ENCODE data around the gene XPC. TPM values are rescaled to one million over a fixed set of nuclear protein-coding genes. Genes with fewer than 3 reads are reported as not detected.

Gene XPC
- total and polyA plus RNA-seq, 2 of the 8 experiments (the other 6 are each of a cell fraction or from before 2014, with no cell fraction given): 8.8 to 27.3 TPM

DNA sequence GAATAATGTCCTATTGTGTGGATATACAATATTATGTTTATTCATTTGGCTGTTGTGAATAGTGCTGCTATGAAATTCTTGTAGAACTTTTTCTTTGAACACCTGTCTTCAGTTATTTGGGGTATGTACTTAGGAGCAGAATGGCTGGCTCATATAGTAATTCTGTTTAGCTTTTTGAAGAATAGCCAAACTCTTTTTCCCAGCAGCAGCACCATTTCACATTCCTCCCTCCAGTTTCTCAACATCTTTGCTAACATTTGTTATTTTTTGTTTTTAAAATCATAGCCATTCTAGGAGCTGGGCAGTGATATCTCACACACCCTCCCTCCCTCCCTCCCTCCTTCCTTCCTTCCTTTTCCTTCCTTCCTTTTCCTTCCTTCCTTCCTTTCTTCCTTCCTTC is 40.0 kb upstream of the XPC start:
- H3K56ac ChIP-seq (replicated peaks; ENCODE audit: insufficient read length, low read depth, low read length): no peak overlapping the region

More for the DNA sequence above, 40.0 kb upstream of the XPC start:
- Histone ChIP-seq H3K18ac (ENCODE audit: extremely low read depth, low read length) (no peak overlapping the region), H3K79me2 (ENCODE audit: control insufficient read depth in 1 of 2, insufficient read depth in 2 of 2, low read length in 2 of 2) (no peaks in the 10 kb centered on the region), H3K23me2 (ENCODE audit: low read depth, low read length) (no peaks in the 10 kb centered on the region), H3K9ac (replicated peaks in 1 of 4; ENCODE audit: extremely low read depth in 1 of 4, low read depth in 3 of 4, low read length in 3 of 4) (no peak overlapping the region), H3K23ac (ENCODE audit: insufficient read length) (no peak overlapping the region), H2AK5ac (ENCODE audit: low read depth, low read length) (no peak overlapping the region), H3K27me3 (replicated peaks in 1 of 4; ENCODE audit: control insufficient read depth in 3 of 4, extremely low read depth in 1 of 4, insufficient read depth in 3 of 4, low read length in 3 of 4) (no peaks in the 10 kb centered on the region), H2BK5ac (ENCODE audit: low read depth, low read length) (no peak overlapping the region), H4K91ac (replicated peaks; ENCODE audit: insufficient read length, low read length) (no peak overlapping the region), H3K4ac (replicated peaks; ENCODE audit: insufficient read length, low read depth, low read length) (no peak overlapping the region), H4K20me1 (replicated peaks in 1 of 2; ENCODE audit: control insufficient read depth in 1 of 2, insufficient read depth in 2 of 2, low read length in 2 of 2) (no peaks in the 10 kb centered on the region), H3K4me1 (replicated peaks in 1 of 4; ENCODE audit: control insufficient read depth in 3 of 4, insufficient read depth in 4 of 4, low read length in 3 of 4) (peaks cover 0 to 2% (median 0%) of the 10 kb centered on the region in 4 experiments; a peak in 3 of 7 replicates), H3K27ac (ENCODE audit: low read depth, low read length) (no peak overlapping the region), H3K36me3 (ENCODE audit: control insufficient read depth in 2 of 4, insufficient read depth in 4 of 4, low read length in 3 of 4) (no peaks in the 10 kb centered on the region), H3K4me2 (ENCODE audit: insufficient read depth in 1 of 2, low read depth in 2 of 2, low read length in 2 of 2) (no peak overlapping the region), H4K8ac (ENCODE audit: extremely low read depth, insufficient read depth, low read length) (no peak overlapping the region), H4K5ac (ENCODE audit: insufficient read length, low read depth, low read length) (no peak overlapping the region), H3K9me3 (ENCODE audit: insufficient read depth in 2 of 2, low read depth in 1 of 2, low read length in 1 of 2) (peaks cover 0 to 8% of the 10 kb centered on the region in 2 experiments; a peak in 2 of 4 replicates), H2BK15ac (ENCODE audit: low read length) (no peak overlapping the region), H2BK12ac (ENCODE audit: low read depth, low read length) (no peak overlapping the region), H3K4me3 (ENCODE audit: extremely low read depth in 1 of 4, insufficient read depth in 2 of 4, low read depth in 3 of 4, low read length in 4 of 4) (no peak overlapping the region), H2BK20ac (ENCODE audit: low read length) (no peak overlapping the region), H3K14ac (ENCODE audit: insufficient read length) (no peak overlapping the region), H2AFZ (ENCODE audit: low read length) (no peak overlapping the region), H3K79me1 (ENCODE audit: low read depth, low read length) (no peaks in the 10 kb centered on the region), H2BK120ac (replicated peaks; ENCODE audit: low read depth, low read length) (no peak overlapping the region)
- POLR2A ChIA-PET (ENCODE audit: partially characterized antibody): no interaction called here
- TF ChIP-seq KDM1A (IDR thresholded peaks at IDR 0.05; ENCODE audit: borderline replicate concordance, low read length) (no peak), YY1 (IDR thresholded peaks at IDR 0.05; ENCODE audit: low read depth, low read length) (no peak), SIRT6 (IDR thresholded peaks at IDR 0.05; ENCODE audit: low read length) (no peak), JUN (IDR thresholded peaks at IDR 0.05; ENCODE audit: low read depth, low read length) (no peak), BCL11A (IDR thresholded peaks at IDR 0.05; ENCODE audit: low read depth in 2 of 2, low read length in 2 of 2) (no peak), CBX5 (IDR thresholded peaks at IDR 0.05; ENCODE audit: low read depth, low read length) (no peak), TAF7 (optimal IDR thresholded peaks at IDR 0.05; ENCODE audit: borderline replicate concordance, low read depth, low read length) (no peak), GTF2F1 (IDR thresholded peaks at IDR 0.05; ENCODE audit: borderline replicate concordance, low read depth, low read length) (no peak), TBP (IDR thresholded peaks at IDR 0.05; ENCODE audit: low read depth, low read length) (no peak), RNF2 (IDR thresholded peaks at IDR 0.05; ENCODE audit: borderline replicate concordance, low read depth, low read length, missing control alignments, poor library complexity, severe bottlenecking) (no peak)
- TF ChIP-seq, protein P1, sequence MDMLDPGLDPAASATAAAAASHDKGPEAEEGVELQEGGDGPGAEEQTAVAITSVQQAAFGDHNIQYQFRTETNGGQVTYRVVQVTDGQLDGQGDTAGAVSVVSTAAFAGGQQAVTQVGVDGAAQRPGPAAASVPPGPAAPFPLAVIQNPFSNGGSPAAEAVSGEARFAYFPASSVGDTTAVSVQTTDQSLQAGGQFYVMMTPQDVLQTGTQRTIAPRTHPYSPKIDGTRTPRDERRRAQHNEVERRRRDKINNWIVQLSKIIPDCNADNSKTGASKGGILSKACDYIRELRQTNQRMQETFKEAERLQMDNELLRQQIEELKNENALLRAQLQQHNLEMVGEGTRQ (IDR thresholded peaks at IDR 0.05; ENCODE audit: low read length): no peak
- DNase-seq (ENCODE audit: low read depth in 1 of 2, low spot score in 2 of 2): no peak
- FAIRE-seq: no peak
- CTCF ChIA-PET (ENCODE audit: partially characterized antibody): interaction anchor here (1.0 to 11.1 kb wide), 2 partner anchors 17 to 57 kb away, joined by 3 to 157 read pairs; no protein-coding TSS in a partner anchor

Data from H1 (cell line).